H1 (cell line): Measurements from ENCODE around the gene DBH.

Experiments
- CEBPB ChIP-seq: IDR thresholded peaks from 2 replicates; pipeline ENCODE4 v1.6.1; 2012; ENCODE audit warnings: low read depth, low read length
- CHD2 ChIP-seq: IDR thresholded peaks from 2 replicates; pipeline ENCODE4 v1.6.1; 2012; ENCODE audit warnings: low read length, improper control_type of control experiment
- CREB1 ChIP-seq: IDR thresholded peaks from 2 replicates; pipeline ENCODE4 v1.6.1; 2012; ENCODE audit warnings: inconsistent platforms
- CTCF ChIP-seq, 3 experiments: IDR thresholded peaks; 1 replicate in 2 of 3; 2 replicates in 1 of 3; pipeline versions ENCODE4 v1.5.1 to v1.6.1; 2011; ENCODE audit warnings: low read length in 3 of 3, mild to moderate bottlenecking in 3 of 3, inconsistent platforms in 2 of 3, low read depth in 1 of 3, moderate library complexity in 1 of 3; ENCODE audit not compliant: insufficient read depth in 1 of 3; ENCODE audit errors: control extremely low read depth in 1 of 3
- GABPA ChIP-seq: IDR thresholded peaks from 2 replicates; pipeline ENCODE4 v1.6.1; 2011; ENCODE audit warnings: mild to moderate bottlenecking, low read length, moderate library complexity, borderline replicate concordance; ENCODE audit not compliant: insufficient read depth
- HDAC2 ChIP-seq, 2 experiments: fragments of 300-600 bp in 1 of 2; sonication (generic) in 1 of 2; IDR thresholded peaks; 2 replicates each; pipeline ENCODE4 v1.6.1; 2011 to 2012; ENCODE audit warnings: low read depth in 2 of 2, low read length in 2 of 2, mild to moderate bottlenecking in 2 of 2, moderate library complexity in 2 of 2, borderline replicate concordance in 1 of 2, inconsistent platforms in 1 of 2
- MAX ChIP-seq: IDR thresholded peaks from 2 replicates; pipeline ENCODE4 v1.6.1; 2012; ENCODE audit warnings: inconsistent platforms
- POLR2A ChIP-seq, 2 experiments: IDR thresholded peaks; 1 replicate in 1 of 2; 2 replicates in 1 of 2; pipeline ENCODE4 v1.6.1; 2011; ENCODE audit warnings: low read depth in 2 of 2, low read length in 2 of 2, mild to moderate bottlenecking in 2 of 2; ENCODE audit errors: control extremely low read depth in 1 of 2
- POLR2AphosphoS5 ChIP-seq: IDR thresholded peaks from 2 replicates; pipeline ENCODE4 v1.6.1; 2011; ENCODE audit warnings: low read depth, low read length
- RAD21 ChIP-seq, 2 experiments: IDR thresholded peaks in 1 of 2; conservative IDR thresholded peaks in 1 of 2; 2 replicates each; pipeline ENCODE4 v1.6.1; 2011; ENCODE audit warnings: low read depth in 2 of 2, low read length in 2 of 2, improper control_type of control experiment in 1 of 2, inconsistent platforms in 1 of 2, mild to moderate bottlenecking in 1 of 2, moderate library complexity in 1 of 2
- SRF ChIP-seq: IDR thresholded peaks from 2 replicates; pipeline ENCODE4 v1.6.1; 2011; ENCODE audit warnings: mild to moderate bottlenecking, low read depth, low read length, moderate library complexity

GRCh38 chr9:133667759-133668450 lies 31.7 kb downstream of the DBH start:
- TF ChIP-seq CEBPB, result no peak
- no peak for TF ChIP-seq CHD2
- no peak for TF ChIP-seq MAX
- TF ChIP-seq POLR2A (IDR thresholded peaks at IDR 0.05; ENCODE audit: control extremely low read depth in 1 of 2, low read depth in 2 of 2, low read length in 2 of 2), result no peak
- no peak for TF ChIP-seq CREB1
- no peak for TF ChIP-seq SRF
- TF ChIP-seq CTCF (IDR thresholded peaks at IDR 0.05; ENCODE audit: control extremely low read depth in 1 of 3, insufficient read depth in 1 of 3, low read depth in 1 of 3, low read length in 3 of 3), result no peak
- no peak for TF ChIP-seq GABPA
- TF ChIP-seq RAD21 (IDR thresholded peaks at IDR 0.05 in 1 of 2, conservative IDR thresholded peaks at IDR 0.05 in 1 of 2; ENCODE audit: low read depth in 2 of 2, low read length in 2 of 2), result no peak
- TF ChIP-seq HDAC2 (IDR thresholded peaks at IDR 0.05; ENCODE audit: borderline replicate concordance in 1 of 2, low read depth in 2 of 2, low read length in 2 of 2), result no peak
- no peak for TF ChIP-seq POLR2AphosphoS5
